ENCODE data around the gene APBB2. TPM values are rescaled to one million over a fixed set of nuclear protein-coding genes. Genes with fewer than 3 reads are reported as not detected.

APBB2 gene
- total RNA-seq, 4 donors from 2014 or later: 66.3 to 133 (median 90.2) TPM

- Histone ChIP-seq H3K27ac (peak overlapping the region; percentile 30 to 57 (median 46)), H3K27me3 (no peaks in the 10 kb centered on the region), H3K4me1 (peaks cover 7 to 53% (median 15%) of the 10 kb centered on the region in 3 donors), H3K4me3 (no peak overlapping the region), H3K36me3 (no peaks in the 10 kb centered on the region), H3K9me3 (no peaks in the 10 kb centered on the region)
- ATAC-seq: no peak
- TF ChIP-seq POLR2AphosphoS5 (IDR thresholded peaks at IDR 0.05): peak; percentile 32
- no peak for TF ChIP-seq CTCF (IDR thresholded peaks at IDR 0.05)
- TF ChIP-seq EP300 (IDR thresholded peaks at IDR 0.05): no peak
- TF ChIP-seq POLR2A (IDR thresholded peaks at IDR 0.05): no peak
- 14% methylated on average over 4 to 5 of the region's 5 CpGs for WGBS, 2 donors (ENCODE audit: low coverage in 1 of 2)
Observed at GRCh38 chr4:41069257-41069656, 145.1 kb downstream of the APBB2 start.

- Histone ChIP-seq H3K4me1 (peaks cover 4 to 42% (median 7%) of the 10 kb centered on the region in 3 donors), H3K36me3 (no peaks in the 10 kb centered on the region), H3K4me3 (no peak overlapping the region), H3K27ac (no peak overlapping the region), H3K27me3 (no peaks in the 10 kb centered on the region), H3K9me3 (no peaks in the 10 kb centered on the region)
- TF ChIP-seq CTCF (IDR thresholded peaks at IDR 0.05) (no peak), POLR2A (IDR thresholded peaks at IDR 0.05) (no peak), POLR2AphosphoS5 (IDR thresholded peaks at IDR 0.05) (no peak), EP300 (IDR thresholded peaks at IDR 0.05) (no peak)
- ATAC-seq: no peak
- WGBS, 2 donors (ENCODE audit: low coverage in 1 of 2): 82 to 92% methylated on average over 2 to 5 of the region's 5 CpGs
Observed at GRCh38 chr4:41067369-41067768, 147.0 kb downstream of the APBB2 start.

GRCh38 chr4:41066049-41066448 is 148.3 kb downstream of the APBB2 start:
- H3K36me3 ChIP-seq: no peaks in the 10 kb centered on the region
- 94 to 96% methylated on average over 4 of the region's 4 CpGs for WGBS, 2 donors (ENCODE audit: low coverage in 1 of 2)
- no peak overlapping the region for H3K4me3 ChIP-seq
- H3K27me3 ChIP-seq: no peaks in the 10 kb centered on the region
- H3K27ac ChIP-seq: no peak overlapping the region
- H3K9me3 ChIP-seq: no peaks in the 10 kb centered on the region
- TF ChIP-seq POLR2A (IDR thresholded peaks at IDR 0.05) (no peak), POLR2AphosphoS5 (IDR thresholded peaks at IDR 0.05) (no peak), EP300 (IDR thresholded peaks at IDR 0.05) (no peak), CTCF (IDR thresholded peaks at IDR 0.05) (no peak)
- H3K4me1 ChIP-seq: peaks cover 6 to 42% (median 7%) of the 10 kb centered on the region in 3 donors
- no peak for ATAC-seq

GRCh38 chr4:41065434-41066006 is 148.8 kb downstream of the APBB2 start:
- H3K9me3 ChIP-seq: no peaks in the 10 kb centered on the region
- WGBS, 2 donors (ENCODE audit: low coverage in 1 of 2): 95 to 98% methylated on average over 5 of the region's 5 CpGs
- H3K27me3 ChIP-seq: no peaks in the 10 kb centered on the region
- no peak overlapping the region for H3K27ac ChIP-seq
- no peak for ATAC-seq
- no peaks in the 10 kb centered on the region for H3K36me3 ChIP-seq
- TF ChIP-seq POLR2A (IDR thresholded peaks at IDR 0.05) (no peak), EP300 (IDR thresholded peaks at IDR 0.05) (no peak), POLR2AphosphoS5 (IDR thresholded peaks at IDR 0.05) (no peak), CTCF (IDR thresholded peaks at IDR 0.05) (no peak)
- no peak overlapping the region for H3K4me3 ChIP-seq
- peaks cover 7 to 42% (median 8%) of the 10 kb centered on the region in 3 donors for H3K4me1 ChIP-seq

GRCh38 chr4:41064953-41065352 is 149.4 kb downstream of the APBB2 start:
- no peak overlapping the region for H3K27ac ChIP-seq
- no peak for ATAC-seq
- H3K4me1 ChIP-seq: peaks cover 7 to 42% (median 8%) of the 10 kb centered on the region in 3 donors
- 90 to 100% methylated on average over 1 to 3 of the region's 3 CpGs for WGBS, 2 donors (ENCODE audit: low coverage in 1 of 2)
- no peaks in the 10 kb centered on the region for H3K36me3 ChIP-seq
- H3K4me3 ChIP-seq: no peak overlapping the region
- no peaks in the 10 kb centered on the region for H3K27me3 ChIP-seq
- TF ChIP-seq EP300 (IDR thresholded peaks at IDR 0.05): no peak
- no peaks in the 10 kb centered on the region for H3K9me3 ChIP-seq

Data from gastroesophageal sphincter (tissue), 4 donors.